Vagina (tissue), 2 donors: ENCODE measurements around the gene ILDR2.

ENCODE experiments used
- CTCF ChIP-seq, 3 experiments: fragments of 450-650 bp in 2 of 3; fragments of 200-600 bp in 1 of 3; sonication (generic) in 1 of 3; IDR thresholded peaks; one replicate each; pipeline ENCODE4 v1.5.1; 2017 to 2019; ENCODE audit warnings: antibody characterized with exemption in 3 of 3, mild to moderate bottlenecking in 2 of 3, moderate library complexity in 2 of 3
- POLR2A ChIP-seq, 2 donors: fragments of 450-650 bp; IDR thresholded peaks; one replicate each; pipeline ENCODE4 v1.6.1; 2017; ENCODE audit warnings: antibody characterized with exemption in 2 of 2, mild to moderate bottlenecking in 2 of 2, moderate library complexity in 2 of 2
- POLR2AphosphoS5 ChIP-seq, 2 donors: sonication (generic); formaldehyde crosslinking; IDR thresholded peaks; one replicate each; pipeline ENCODE4 v1.9.0; 2017; ENCODE audit warnings: antibody characterized with exemption in 2 of 2, mild to moderate bottlenecking in 2 of 2, low read depth in 1 of 2; ENCODE audit not compliant: insufficient read depth in 1 of 2

GRCh38 chr1:166950156-166950555, 25.2 kb downstream of the ILDR2 start:
- no peak for TF ChIP-seq POLR2A (IDR thresholded peaks at IDR 0.05)
- no peak for TF ChIP-seq CTCF (IDR thresholded peaks at IDR 0.05)
- TF ChIP-seq POLR2AphosphoS5 (IDR thresholded peaks at IDR 0.05; ENCODE audit: insufficient read depth in 1 of 2, low read depth in 1 of 2), result no peak
